GM12892 (cell line): ENCODE data around the gene APOB.

Source experiments
- DNase-seq: peaks from one replicate; pipeline ENCODE4 v3.0.0; 2011; ENCODE audit not compliant: insufficient read length
- FAIRE-seq: peaks from 2 replicates; lab custom pipeline; 2011; peaks lifted over from hg19 to GRCh38; lab: Jason Lieb, UNC
- POLR2A ChIP-seq: IDR thresholded peaks from 2 replicates; pipeline ENCODE4 v1.6.1; 2011; ENCODE audit warnings: low read depth, low read length, control low read depth
- POLR2AphosphoS5 ChIP-seq: IDR thresholded peaks from 2 replicates; pipeline ENCODE4 v1.6.1; 2011; ENCODE audit warnings: low read depth, low read length, control low read depth
- TAF1 ChIP-seq: IDR thresholded peaks from 2 replicates; pipeline ENCODE4 v1.6.1; 2011; ENCODE audit warnings: low read depth, mild to moderate bottlenecking, control low read depth, low read length, borderline replicate concordance

APOB gene

DNA sequence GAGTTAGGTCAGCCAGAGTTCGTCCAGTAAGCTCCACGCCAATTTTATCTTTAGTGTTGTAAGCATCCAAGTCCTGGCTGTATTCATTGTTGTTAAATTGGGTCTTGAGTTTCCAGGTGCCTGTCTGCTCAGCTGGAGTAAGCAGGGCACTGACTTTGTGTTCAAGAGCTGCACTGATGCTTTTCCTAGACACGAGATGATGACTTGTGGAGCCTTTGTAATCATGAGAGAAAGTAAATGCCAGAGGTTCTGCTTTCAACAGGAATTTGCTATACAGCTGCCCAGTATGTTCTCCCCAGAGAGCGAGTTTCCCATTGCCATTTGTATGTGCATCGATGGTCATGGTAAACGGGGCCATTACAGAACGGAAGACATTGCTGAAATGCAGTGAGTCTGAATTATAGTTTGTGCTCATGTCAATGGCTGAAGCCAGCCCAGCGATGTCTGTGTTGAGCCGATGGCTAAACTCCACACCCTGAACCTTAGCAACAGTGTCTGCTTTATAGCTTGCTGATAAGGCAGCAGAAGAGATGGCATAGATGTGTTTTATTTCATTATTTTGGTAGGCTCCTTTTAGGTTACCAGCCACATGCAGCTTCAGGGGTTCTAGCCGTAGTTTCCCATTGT is 32.9 kb downstream of the APOB start:
- DNase-seq (no peak), FAIRE-seq (no peak)
- TF ChIP-seq TAF1 (no peak), POLR2A (no peak), POLR2AphosphoS5 (no peak)

DNA sequence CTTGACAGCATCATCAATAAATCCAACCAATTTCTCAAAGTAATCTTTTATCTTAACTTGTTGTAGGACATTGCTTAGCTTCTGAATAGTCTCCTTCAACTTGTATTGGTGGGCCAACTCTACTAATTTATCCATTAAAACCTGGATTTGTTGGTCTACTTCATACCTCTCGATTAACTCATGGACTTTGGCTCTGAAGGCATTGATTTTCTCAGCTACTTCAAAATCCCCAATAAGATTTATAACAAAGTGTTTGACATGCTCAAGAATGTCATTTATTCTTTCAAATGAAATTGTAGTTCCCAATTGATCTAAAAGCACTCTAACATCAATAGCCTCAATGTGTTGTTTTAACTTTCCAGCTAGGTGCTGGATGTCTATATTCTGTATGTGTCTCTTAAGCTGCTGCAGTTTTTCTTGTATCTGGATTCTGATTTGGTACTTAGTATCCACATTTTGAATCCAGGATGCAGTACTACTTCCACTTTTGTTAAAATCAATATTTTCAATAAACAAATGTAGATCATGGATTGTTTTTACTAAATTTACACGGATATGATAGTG is 34.1 kb downstream of the APOB start:
- no peak for FAIRE-seq

GRCh38 chr2:21008790-21009661 is 34.8 kb downstream of the APOB start:
- FAIRE-seq (no peak), DNase-seq (no peak)
- TF ChIP-seq TAF1, result no peak
- TF ChIP-seq POLR2AphosphoS5, result no peak

More for the DNA sequence above, 34.1 kb downstream of the APOB start:
- DNase-seq, result no peak
- TF ChIP-seq POLR2AphosphoS5 (no peak), TAF1 (no peak), POLR2A (no peak)

- no peak for TF ChIP-seq TAF1
- no peak for TF ChIP-seq POLR2A
- TF ChIP-seq POLR2AphosphoS5, result no peak
- DNase-seq (no peak), FAIRE-seq (no peak)
Observed at GRCh38 chr2:21008014-21008789, 35.7 kb downstream of the APOB start.

DNA sequence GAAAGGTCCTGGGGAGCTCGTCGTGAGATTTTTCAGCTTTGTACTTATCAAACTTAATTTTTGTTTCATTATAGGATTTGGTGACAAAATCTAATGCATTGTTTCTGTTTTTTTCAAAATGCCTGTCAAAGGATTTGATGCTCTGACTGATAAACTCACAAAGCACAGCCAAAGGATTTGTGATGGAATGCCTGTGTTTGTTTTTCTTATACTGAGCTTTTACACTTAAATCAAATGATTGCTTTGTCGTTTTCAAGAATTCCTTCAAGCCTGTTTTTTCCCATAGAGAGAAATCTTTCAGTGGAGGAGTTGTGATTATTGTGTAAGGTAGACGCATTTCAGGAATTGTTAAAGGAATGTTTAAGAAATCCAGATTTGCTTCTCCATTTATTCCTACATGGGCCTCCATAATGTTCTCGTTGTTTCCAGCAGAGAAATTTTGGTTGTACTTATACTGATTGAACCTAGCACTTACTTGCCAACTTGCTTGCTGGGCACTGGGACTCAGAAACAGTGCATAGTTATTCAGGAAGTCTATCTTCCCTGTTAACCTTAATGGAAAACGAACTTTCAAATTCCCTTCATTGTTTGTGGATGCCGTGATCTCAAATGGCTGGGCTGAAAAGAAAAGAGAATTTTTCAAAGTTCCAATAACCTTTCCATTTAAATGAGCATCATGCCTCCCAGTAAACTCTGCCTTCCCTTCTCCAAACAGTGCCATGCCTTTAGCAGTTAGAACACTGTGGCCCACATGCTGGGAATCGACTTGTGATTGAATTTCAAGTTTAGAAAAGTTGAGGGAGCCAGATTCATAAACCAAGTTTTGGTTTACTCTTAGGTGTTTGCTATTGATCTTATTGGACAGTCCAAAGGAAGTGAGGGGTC is 36.5 kb downstream of the APOB start:
- FAIRE-seq (no peak), DNase-seq (no peak)
- no peak for TF ChIP-seq POLR2AphosphoS5
- TF ChIP-seq TAF1, result no peak
- no peak for TF ChIP-seq POLR2A

GRCh38 chr2:21006423-21007128 is 37.3 kb downstream of the APOB start:
- no peak for FAIRE-seq
- no peak for DNase-seq
- TF ChIP-seq POLR2AphosphoS5 (no peak), POLR2A (no peak), TAF1 (no peak)

GRCh38 chr2:21005700-21006422 is 38.0 kb downstream of the APOB start:
- FAIRE-seq (no peak), DNase-seq (no peak)
- TF ChIP-seq TAF1 (no peak), POLR2AphosphoS5 (no peak), POLR2A (no peak)

DNA sequence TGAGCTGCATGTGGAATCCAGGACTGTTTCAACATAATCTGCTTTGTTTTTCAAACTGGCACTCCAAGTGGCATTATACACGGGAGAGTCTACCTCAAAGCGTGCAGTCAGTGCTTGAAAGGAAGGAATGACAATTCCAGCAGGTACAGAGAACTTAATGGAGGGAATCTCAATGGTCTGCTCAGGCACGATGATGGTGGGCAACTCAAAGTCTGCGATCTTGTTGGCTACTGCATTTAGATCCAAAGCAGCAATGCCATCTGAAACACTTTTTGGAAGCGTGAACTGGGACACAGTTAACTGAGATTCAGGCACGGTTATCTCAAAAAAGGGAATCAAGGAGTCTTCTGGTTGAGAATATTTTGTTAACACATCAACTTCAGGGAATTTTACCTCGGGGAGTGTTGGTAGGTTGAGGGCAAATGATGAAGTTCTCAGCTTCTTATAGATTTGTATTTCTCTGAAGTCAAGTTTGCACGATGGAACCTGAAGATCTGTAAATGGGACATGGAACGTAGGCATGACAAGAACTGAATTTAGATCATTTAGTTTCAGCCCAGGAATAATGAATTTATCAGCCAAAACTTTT is 38.7 kb downstream of the APOB start:
- no peak for DNase-seq
- no peak for FAIRE-seq
- TF ChIP-seq POLR2AphosphoS5 (no peak), POLR2A (no peak), TAF1 (no peak)

GRCh38 chr2:21004181-21004572 is 39.7 kb downstream of the APOB start:
- DNase-seq (no peak), FAIRE-seq (no peak)
- TF ChIP-seq TAF1 (no peak), POLR2A (no peak), POLR2AphosphoS5 (no peak)
